DMS 273 treated with DMSO at 0.1 percent for 48 hours (cell line): Measurements from ENCODE around the gene RDH11.
"Not testable (repeated sequence)": the region's sequence is repeated elsewhere in the genome, so short reads cannot be mapped to it uniquely, and the experiment has no call there.

Experiments
- DNase-seq: peaks from one replicate; lab custom pipeline; 2025; lab: John Stamatoyannopoulos, UW

The RDH11 gene, protein sequence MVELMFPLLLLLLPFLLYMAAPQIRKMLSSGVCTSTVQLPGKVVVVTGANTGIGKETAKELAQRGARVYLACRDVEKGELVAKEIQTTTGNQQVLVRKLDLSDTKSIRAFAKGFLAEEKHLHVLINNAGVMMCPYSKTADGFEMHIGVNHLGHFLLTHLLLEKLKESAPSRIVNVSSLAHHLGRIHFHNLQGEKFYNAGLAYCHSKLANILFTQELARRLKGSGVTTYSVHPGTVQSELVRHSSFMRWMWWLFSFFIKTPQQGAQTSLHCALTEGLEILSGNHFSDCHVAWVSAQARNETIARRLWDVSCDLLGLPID

DNA sequence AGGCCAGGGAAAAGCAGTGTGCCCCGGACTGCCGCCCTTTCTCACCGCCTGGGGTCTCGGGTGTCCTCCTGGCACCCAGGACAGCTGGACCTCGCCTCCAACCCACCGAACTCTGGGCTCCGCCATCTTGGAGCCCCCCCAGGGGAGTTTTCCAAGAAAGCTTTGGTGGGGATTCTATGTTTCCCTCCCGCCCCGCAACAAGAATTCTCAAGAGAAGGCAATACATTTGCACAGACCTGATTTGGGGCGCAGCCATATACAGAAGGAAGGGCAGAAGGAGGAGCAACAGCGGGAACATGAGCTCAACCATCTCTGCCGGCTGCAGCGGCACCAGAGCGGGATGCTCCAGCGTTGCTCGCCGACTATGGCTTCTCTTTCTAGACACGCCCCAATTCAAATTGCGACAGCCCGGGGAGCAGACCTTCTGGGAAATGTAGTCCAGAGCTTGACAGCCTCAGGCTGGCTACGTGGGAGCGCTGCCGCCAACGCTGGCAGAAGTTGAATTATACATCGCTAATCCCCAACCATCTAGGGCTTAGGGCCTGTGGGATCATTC is at the start of gene RDH11:
Gene RDH11 (minus strand): TSS at position 371 of the 556 bp plus-strand sequence. CDS start 61 bp downstream, at position 310.
- peak; percentile 91 for DNase-seq

DNA sequence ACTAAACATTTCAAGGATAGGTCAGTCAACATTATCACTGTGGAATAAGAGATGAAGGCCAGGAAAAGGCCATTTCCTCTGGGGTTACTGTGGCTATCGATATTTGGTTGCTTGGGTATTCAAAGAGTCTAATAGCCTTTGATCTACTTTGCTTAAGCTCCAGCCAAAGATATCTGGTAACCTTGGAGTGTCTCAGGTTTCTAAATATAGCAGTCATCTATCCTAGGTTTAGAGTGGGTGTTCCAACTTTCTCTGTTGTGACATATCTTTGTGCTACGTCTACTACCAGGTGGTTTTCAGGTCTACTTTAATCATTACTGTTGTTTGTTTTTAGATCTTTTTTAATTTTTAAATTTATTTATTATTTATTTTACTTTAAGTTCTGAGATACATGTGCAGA is 48.5 kb upstream of the RDH11 start:
- DNase-seq: no peak

DNA sequence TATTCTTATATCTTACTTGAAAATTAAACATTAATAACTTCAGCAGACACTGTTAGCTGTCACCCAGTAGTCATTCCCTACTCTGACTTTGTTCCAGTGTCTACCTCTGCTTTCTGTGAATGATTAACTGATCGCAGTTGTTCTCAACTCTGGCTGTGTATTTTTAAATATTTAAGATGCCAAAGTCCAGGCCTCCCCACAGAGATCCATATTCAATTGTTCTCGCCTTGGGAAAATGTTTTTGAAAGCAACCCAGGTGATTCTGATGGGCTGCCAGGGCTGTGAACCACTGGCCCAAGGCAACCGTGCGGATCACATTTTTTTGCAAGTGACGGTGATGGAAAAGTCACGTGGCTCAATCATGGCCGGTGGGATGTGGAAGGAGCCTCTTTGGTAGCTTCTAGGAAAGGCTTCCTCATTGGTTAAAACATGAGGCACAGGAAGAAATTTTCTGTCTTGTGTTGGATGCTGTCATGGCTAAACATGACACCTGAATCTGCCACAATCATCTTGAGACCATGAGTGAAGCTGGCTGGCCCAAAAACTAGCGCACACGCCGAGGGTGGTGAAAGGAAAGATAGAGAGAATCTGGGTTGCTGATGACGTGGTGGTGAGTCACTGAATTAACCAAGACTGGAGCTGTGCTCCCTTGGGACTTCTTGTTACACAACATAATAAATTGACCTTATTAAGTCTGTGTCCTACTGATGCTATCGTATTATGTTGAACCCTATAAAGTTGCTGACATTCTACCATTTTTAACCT is 43.4 kb upstream of the RDH11 start:
- DNase-seq: no peak

DNA sequence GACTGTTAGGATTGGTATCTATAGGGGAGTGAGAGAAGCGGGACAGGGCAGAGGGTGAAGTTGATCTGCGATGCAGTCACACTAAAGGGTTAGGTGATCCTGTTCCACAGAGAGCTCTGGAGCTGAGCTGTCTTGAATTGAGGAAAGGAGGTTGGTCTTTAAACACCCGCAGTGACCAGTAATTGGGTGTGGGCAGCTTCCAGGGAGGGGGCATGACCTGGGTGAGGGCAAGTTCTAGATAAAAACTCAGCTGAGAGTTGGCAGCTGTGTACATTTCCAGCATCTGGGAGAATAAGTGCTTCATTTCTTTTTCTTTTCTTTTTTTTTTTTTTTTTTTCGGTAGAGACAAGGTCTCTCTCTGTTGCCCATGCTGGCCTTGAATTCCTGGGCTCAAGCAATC is 41.2 kb upstream of the RDH11 start:
- DNase-seq: no peak

DNA sequence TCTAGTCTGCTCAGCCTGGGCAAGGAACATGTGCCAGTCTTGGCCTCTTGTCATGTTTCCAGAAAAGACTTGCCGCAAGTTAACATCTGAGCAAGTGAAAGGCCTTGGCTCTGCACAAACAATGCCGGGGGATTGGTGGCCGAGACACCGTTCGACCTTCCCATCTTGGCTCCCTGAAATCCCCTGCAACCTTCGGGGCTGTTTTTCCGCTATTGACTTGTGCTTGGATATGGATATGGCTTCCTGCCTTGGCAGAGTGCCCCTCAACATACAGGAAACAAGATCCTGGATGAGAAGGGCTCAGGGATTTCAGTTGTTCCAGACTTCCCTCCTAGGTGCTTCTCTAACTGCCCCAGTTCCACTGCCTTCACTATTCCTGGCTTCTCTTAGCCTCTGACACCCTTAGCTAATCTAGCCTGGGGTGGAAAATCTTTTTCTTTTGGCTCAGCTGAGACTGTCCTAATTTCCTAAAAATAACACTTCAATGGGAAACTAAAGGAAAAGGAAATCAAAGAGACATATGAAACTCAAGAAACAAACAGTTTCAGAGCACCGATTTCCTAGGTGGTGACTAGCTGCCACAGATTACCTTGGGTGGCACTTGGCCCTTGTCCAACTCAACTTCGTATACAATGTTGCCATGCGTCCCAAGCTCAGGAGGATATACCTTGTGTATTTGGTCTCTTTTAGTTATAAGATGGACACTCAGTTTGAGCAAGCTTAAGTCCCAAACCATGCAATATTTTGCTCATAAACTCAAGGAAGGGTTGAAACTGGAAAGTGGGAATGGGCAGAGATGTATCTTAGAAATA is 40.0 kb upstream of the RDH11 start:
- DNase-seq: no peak

DNA sequence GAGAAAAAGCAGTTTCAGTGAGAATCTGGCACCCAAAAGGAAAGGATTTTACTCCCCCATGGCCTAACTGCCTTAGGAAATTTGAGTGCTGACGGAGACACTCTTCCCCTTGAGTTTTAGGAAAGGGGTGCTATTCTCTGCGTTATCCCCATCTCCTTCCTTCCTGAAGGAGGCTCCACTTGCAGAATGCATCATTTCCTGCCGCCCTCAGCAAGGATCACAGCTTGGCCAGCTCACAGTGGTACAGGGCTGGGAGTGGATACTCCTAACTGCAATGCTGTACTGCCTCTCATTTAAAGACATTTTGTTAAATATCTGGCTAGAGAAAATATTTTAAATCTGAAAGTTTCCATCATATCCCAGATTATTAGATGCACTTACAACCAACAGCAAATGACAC is 39.1 kb upstream of the RDH11 start:
- no peak for DNase-seq

DNA sequence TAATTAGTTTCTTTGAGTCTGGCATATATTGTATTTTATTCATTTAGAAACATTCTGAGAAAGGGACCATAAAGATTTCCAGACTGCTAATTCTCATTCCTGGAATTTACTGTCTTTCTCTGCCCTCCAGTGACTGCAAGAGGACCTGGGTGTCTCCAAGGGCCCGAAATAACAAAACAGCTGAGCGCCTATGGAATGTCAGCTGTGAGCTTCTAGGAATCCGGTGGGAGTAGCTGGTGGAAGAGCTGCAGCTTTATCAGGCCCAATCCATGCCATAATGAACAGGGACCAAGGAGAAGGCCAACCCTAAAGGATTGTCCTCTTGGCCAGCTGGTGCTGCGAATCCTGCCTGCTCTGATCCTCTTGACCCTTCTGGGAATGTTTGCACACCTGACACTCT is 38.1 kb upstream of the RDH11 start:
- DNase-seq: no peak

DNA sequence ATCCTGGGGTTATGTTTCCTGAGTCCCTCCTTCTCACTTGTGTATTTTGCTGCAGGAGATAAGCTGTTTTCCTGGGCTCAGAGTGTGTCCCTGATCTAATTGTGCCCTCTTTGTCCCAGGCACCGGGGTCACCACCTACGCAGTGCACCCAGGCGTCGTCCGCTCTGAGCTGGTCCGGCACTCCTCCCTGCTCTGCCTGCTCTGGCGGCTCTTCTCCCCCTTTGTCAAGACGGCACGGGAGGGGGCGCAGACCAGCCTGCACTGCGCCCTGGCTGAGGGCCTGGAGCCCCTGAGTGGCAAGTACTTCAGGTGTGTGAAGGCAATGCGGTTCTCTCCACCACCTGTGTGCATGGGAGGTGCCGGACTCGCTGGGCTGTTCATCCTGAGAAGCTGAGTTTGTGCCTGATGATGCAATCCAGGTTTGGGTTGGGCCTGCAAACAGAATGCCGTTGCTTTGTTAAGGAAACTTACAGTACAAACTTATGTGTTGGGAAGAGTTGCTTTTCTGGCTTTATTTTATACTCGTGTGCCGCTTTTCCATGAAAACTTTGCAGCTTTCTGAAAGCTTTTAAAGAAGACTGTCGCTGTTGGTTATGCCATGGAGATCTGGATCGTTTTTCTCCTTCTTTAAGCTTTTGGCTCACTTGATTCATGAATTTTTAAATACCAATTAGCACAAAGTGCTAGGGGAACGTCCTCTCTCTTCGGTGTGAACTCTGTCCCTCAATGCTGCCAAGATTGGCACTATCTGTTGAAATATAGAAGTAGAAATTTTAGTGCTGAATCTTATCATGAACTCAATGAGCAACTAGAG is 33.7 kb upstream of the RDH11 start:
- DNase-seq: no peak

DNA sequence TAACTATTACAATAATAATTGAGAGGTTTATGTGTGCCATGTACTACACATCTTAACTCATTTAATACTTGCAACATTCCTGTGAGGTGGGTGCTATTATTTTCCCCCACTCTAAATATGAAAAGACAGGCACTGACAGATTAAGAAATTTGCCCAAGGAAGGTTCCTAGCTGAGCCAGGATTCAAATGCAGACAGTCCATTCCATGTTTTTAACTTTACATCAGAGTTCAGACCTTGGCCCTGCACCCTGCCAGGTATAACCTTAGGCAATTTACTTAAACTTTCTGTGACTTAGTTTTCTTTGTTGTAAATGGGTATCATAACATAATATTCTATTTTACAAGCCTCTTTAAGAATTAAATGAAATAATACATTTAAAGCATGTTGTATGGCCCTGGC is 32.7 kb upstream of the RDH11 start:
- no peak for DNase-seq

DNA sequence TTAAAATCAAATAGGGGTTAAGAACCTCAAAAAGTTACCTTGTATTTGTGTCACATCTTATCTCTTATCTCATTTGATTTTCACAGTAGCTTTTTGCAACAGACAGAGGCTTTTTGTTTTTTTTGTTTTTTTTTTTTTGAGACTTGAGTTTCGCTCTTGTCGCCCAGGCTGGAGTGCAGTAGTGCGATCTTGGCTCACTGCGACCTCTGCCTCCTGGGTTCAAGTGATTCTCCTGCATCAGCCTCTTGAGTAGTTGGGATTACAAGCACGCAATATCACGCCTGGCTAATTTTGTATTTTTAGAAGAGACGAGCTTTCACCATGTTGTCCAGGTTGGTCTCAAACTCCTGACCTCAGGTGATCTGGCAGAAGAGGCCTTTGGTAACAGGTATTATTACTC is 31.8 kb upstream of the RDH11 start:
- no peak for DNase-seq

DNA sequence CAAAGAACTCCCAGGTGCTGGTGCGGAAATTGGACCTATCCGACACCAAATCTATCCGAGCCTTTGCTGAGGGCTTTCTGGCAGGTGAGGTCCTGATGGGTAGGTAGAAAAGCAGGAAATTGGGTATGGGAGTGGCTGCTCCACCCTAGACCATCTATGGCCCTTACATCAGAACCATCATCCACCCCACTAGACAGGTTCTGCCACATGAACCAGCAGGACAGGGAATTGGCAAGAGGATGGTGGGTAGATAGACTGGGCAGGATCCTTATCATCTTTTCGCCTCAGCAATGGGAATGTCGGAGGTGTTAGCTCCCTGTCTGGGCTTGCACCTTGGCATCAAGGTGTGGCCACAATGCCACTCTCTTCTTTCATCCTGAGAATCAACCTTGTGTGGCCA is 29.6 kb upstream of the RDH11 start:
- no peak for DNase-seq

DNA sequence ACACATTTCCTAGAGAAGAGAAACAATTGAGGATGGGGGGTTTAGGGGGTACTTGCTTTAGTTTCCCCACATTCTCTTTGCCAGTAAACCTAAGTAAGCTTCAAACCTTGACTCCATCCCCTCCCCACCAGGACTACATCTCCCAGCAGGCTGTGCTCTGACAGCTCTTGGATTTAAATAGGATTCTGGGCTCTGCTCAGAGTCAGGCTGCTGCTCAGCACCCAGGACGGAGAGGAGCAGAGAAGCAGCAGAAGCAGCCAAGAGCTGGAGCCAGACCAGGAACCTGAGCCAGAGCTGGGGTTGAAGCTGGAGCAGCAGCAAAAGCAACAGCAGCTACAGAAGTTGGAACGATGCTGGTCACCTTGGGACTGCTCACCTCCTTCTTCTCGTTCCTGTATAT is 26.7 kb upstream of the RDH11 start:
- DNase-seq: no peak

DNA sequence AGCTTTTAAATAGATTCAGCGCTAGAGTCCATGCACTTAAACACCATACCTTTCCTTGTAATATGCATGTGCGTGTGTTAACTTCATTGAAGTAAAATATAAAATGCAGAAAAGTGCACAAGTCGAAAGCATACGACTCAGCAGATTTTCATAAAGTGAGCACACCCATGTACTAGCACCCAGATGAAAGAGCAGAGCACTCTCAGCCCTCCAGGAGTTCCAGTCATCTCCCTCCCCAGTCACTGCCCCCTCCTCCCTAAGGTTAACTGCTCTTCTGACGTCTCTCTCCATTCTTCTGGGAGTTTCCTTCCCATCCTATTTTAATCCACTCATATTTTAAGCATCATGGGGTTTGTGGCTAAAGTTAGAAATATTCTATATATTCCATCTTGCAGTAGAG is 26.3 kb upstream of the RDH11 start:
- DNase-seq: no peak

DNA sequence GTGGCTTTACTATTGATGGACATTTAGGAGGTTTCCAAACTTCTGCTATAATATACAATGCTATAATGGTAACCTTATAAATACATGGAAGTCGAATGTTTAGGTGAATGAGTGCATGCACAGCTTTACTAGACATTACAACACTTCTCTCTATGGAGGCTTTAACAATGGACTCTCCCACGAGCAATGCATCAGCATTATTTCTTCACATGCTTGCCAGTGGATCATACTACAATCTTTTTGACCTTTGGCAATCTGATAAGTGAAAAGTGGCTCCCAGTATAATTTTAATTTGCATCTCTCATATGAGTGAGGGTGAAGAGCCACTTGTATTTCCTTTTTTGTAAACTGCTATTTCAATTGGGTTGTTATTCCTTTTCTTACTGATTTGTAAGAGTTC is 24.3 kb upstream of the RDH11 start:
- no peak for DNase-seq

DNA sequence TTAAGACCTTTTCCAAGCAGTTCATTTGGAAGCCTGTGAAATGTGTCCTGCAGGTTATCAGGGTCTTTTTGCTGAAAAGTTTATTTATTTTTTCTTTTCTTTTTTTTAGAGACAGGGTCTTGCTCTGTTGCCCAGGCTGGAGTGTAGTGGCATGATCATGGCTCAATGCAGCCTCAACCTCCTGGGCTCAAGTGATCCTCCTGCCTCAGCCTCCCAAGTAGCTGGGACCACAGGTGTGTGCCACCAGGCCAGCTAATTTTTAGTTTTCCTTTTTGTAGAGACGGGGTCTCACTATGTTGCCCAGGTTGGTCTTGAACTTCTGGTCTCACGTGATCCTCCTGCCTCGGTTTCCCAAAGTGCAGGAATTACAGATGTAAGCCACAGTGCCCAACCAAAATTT is 23.8 kb upstream of the RDH11 start:
- DNase-seq: not testable (repeated sequence)

DNA sequence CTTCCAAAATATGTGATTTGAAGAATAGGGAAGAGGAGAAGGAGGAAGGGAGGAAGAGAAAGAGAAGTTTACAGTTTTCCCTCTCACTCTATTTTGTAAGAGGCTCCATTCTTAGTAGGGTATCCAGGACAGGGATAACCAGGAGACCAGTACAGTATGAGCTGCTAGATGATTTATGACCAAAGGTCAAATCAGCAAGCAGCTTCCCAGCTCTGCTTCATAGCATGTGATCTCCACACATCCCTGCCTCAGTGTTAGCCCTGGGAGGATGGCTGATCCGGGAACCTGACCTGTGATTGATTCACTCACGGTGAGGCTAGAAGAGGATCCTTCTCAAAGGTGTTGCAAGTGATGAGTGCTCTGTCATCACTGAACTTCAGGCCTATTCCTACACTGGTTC is 22.7 kb upstream of the RDH11 start:
- DNase-seq: no peak

DNA sequence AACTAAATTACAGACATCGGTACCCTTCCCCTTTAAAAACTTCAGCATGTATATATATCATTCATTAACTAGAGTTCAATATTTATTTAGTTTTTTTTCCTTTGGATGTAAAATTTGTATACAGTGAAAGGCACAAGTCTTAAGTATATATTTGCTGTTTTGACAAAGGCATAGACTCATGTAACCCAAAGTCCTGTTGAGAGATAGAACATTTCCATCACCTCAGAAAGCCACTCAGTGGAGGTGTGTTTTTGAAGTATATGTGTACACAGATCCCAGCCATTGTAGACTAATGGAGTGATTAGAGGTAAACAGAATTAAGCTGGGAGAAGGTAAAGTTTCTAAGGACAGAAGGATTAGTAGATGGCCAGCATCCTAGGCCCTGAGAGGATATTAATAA is 21.5 kb upstream of the RDH11 start:
- DNase-seq: no peak

DNA sequence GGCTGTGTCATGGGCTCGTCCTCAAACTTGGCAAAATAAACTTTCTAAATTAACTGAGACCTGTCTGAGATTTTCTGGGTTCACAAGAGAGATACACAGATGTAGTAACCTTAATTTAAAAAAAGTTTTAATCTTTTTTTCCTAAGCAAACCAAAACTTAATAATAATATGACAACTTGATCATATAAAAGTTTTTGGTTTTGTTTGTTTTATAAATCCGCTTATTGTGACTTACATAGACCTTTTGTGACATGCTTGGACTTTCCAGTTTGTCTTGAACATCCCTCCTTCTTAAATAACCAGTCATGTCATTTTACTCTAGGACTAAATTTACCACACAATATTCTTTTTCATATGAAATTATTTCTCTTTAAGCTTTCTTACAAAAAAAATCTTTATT is 14.6 kb upstream of the RDH11 start:
- DNase-seq: no peak

DNA sequence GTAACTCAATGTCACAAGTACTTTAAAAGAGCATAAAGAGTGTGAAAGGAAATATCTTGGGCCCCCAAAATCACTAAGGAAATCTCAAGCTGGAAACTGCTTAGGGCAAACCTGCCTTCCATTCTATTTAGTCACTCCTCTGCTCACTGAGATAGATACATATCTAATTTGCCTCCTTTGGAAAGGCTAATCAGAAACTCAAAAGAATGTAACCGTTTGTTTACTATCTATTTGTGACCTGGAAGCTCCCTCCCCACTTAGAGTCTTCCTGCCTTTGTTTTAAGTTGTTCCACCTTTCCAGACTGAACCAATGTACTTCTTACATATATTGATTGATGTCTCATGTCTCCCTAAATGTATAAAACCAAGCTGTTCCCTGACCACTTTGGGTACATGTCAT is 14.2 kb upstream of the RDH11 start:
- not testable (repeated sequence) for DNase-seq

DNA sequence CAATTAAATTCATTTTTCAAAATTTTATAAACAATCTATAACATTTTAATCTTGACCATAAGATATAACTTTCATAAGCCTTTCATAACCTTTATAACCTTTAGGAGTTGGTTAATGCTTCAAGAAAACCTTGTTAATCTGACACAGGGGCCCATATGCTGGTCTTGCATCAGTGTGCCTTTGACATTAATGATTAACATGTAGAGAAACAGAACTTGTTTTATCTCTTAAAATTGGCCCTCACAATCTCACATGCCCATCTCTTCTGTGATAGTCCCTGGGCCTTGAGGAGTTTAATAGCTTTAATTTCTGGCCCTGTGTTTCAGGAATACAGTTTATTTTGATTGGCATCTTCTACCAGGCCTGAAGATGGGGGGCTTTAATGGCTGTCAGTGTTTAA is 13.8 kb upstream of the RDH11 start:
- DNase-seq: not testable (repeated sequence)

DNA sequence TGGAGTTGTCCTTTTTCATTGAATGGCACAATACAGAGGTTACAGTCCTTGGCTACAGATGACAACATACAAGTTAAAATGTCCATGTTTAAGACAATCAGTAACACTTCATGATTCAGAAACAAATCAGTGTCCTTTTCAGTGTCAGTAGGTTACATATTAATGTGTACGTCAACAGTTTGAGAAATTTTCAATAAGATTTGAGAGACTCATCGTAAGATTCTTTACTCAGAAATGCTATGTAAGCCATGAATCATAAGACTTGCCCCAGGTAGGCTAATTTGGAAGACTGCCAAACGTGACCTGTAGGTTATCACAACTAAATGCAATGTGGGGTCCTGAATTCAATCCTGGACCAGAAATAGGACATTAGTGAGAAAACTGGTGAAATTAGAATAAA is 9.6 kb upstream of the RDH11 start:
- DNase-seq: no peak
